GM12878 (cell line): ENCODE measurements around the gene ZC3H7B. TPM values are rescaled to one million over a fixed set of nuclear protein-coding genes. Genes with fewer than 3 reads are reported as not detected.

Source experiments
- ATAC-seq: fragments of 200-7000 bp; cut with Tn5 transposase; 3 replicates; pipeline ENCODE4 v1.9.1; 2020; ENCODE audit warnings: mild to moderate bottlenecking, moderate library complexity
- BruUV-seq: library from RNA; stranded (reverse); fragments of 400-500 nt; replicated peaks from 2 replicates; lab custom pipeline; 2021; lab: Mats Ljungman, UMichigan
- CTCF ChIA-PET: fragments of 300-600 bp; sonication (Branson Sonifier 250); formaldehyde crosslinking; extraction: SDS; loops from one replicate; lab custom pipeline; 2021; ENCODE audit warnings: inconsistent platforms; lab: Yijun Ruan, JAX
- POLR2A ChIA-PET: fragments of 350-600 bp; formaldehyde crosslinking; extraction: SDS; loops from one replicate; lab custom pipeline; 2021; ENCODE audit warnings: inconsistent platforms; lab: Charles Lee
- RAD21 ChIA-PET: fragments of 300-600 bp; sonication (Branson Sonifier 250); formaldehyde crosslinking; loops from one replicate; lab custom pipeline; 2023; ENCODE audit warnings: antibody characterized with exemption; ENCODE audit not compliant: unreplicated experiment; lab: Charles Lee
- SMC1A ChIA-PET: fragments of 300-600 bp; sonication (Branson Sonifier 250); formaldehyde crosslinking; loops from one replicate; lab custom pipeline; 2023; ENCODE audit not compliant: unreplicated experiment, uncharacterized antibody; lab: Charles Lee
- DNase-seq: peaks from one replicate; pipeline ENCODE4 v3.0.0-alpha.2; 2011; ENCODE audit warnings: low read depth, low spot score
- FAIRE-seq: peaks from 3 replicates; lab custom pipeline; 2011; peaks lifted over from hg19 to GRCh38; lab: Jason Lieb, UNC
- H2AFZ ChIP-seq: 2 replicates; pipeline ENCODE4 v1.6.0; 2011; ENCODE audit warnings: low read depth, low read length, control low read depth; ENCODE audit not compliant: control insufficient read depth
- H3K27ac ChIP-seq: 2 replicates; pipeline ENCODE4 v1.5.1; 2011; ENCODE audit warnings: control low read depth; ENCODE audit not compliant: control insufficient read depth, insufficient read depth
- H3K27me3 ChIP-seq, 2 experiments: replicated peaks in 1 of 2; 2 replicates each; pipeline versions ENCODE4 v1.6.0 to v1.6.1; 2011; ENCODE audit warnings: low read length in 1 of 2; ENCODE audit not compliant: control insufficient read depth in 2 of 2, insufficient read depth in 2 of 2
- H3K36me3 ChIP-seq, 2 experiments: 2 replicates each; pipeline ENCODE4 v1.5.1; 2011; ENCODE audit warnings: low read length in 1 of 2; ENCODE audit not compliant: control insufficient read depth in 2 of 2, insufficient read depth in 2 of 2
- H3K4me1 ChIP-seq: 2 replicates; pipeline ENCODE4 v1.6.1; 2011; ENCODE audit warnings: mild to moderate bottlenecking, low read length, moderate library complexity, mixed read lengths; ENCODE audit not compliant: control insufficient read depth, insufficient read depth
- H3K4me2 ChIP-seq: 2 replicates; pipeline ENCODE4 v1.6.0; 2011; ENCODE audit warnings: control low read depth; ENCODE audit not compliant: control insufficient read depth, insufficient read depth
- H3K4me3 ChIP-seq: fragments of 200-600 bp; sonication (generic); 2 replicates; pipeline ENCODE4 v1.5.1; 2016
- H3K79me2 ChIP-seq: 2 replicates; pipeline ENCODE4 v1.6.0; 2011; ENCODE audit warnings: low read length; ENCODE audit not compliant: control insufficient read depth, insufficient read depth
- H3K9ac ChIP-seq: 2 replicates; pipeline ENCODE4 v1.8.0; 2011; ENCODE audit warnings: low read length, control low read depth, mixed read lengths; ENCODE audit not compliant: control insufficient read depth, insufficient read depth
- H3K9me3 ChIP-seq: replicated peaks from 3 replicates; pipeline ENCODE4 v1.5.1; 2011; ENCODE audit warnings: mild to moderate bottlenecking, low read length; ENCODE audit not compliant: control insufficient read depth, insufficient read depth
- H4K20me1 ChIP-seq: 2 replicates; pipeline ENCODE4 v1.6.0; 2011; ENCODE audit not compliant: control insufficient read depth, insufficient read depth
- BCL11A ChIP-seq: IDR thresholded peaks from 2 replicates; pipeline ENCODE4 v1.6.1; 2011; ENCODE audit warnings: low read depth, low read length
- BMI1 ChIP-seq: fragments of 450-650 bp; IDR thresholded peaks from 2 replicates; pipeline ENCODE4 v1.6.1; 2016; ENCODE audit warnings: mild to moderate bottlenecking, moderate library complexity, borderline replicate concordance
- HDAC2 ChIP-seq: fragments of 200-600 bp; sonication (generic); IDR thresholded peaks from 2 replicates; pipeline ENCODE4 v1.6.1; 2017
- KLF5 ChIP-seq: fragments of 450-650 bp; IDR thresholded peaks from 2 replicates; pipeline ENCODE4 v1.6.1; 2014; ENCODE audit warnings: mild to moderate bottlenecking; ENCODE audit not compliant: partially characterized antibody
- MXI1 ChIP-seq: fragments of 150-350 bp; IDR thresholded peaks from 2 replicates; pipeline ENCODE4 v1.6.1; 2011; ENCODE audit warnings: low read depth, mild to moderate bottlenecking, inconsistent platforms, low read length, improper control_type of control experiment
- MYB ChIP-seq: fragments of 150-350 bp; IDR thresholded peaks from 2 replicates; pipeline ENCODE4 v1.6.1; 2014; ENCODE audit warnings: mild to moderate bottlenecking, low read depth, low read length, borderline replicate concordance
- NBN ChIP-seq: fragments of 450-650 bp; IDR thresholded peaks from 2 replicates; pipeline ENCODE4 v1.6.1; 2016
- NFIC ChIP-seq: IDR thresholded peaks from 2 replicates; pipeline ENCODE4 v1.6.1; 2012; ENCODE audit warnings: low read depth, mild to moderate bottlenecking, inconsistent platforms, low read length, moderate library complexity
- NFXL1 ChIP-seq: fragments of 450-650 bp; IDR thresholded peaks from 2 replicates; pipeline ENCODE4 v1.6.1; 2017; ENCODE audit warnings: antibody characterized with exemption, mild to moderate bottlenecking, borderline replicate concordance
- NR2C1 ChIP-seq: fragments of 450-650 bp; IDR thresholded peaks from 2 replicates; pipeline ENCODE4 v1.6.1; 2017; ENCODE audit warnings: antibody characterized with exemption, mild to moderate bottlenecking, moderate library complexity
- NR2C2 ChIP-seq: IDR thresholded peaks from 2 replicates; pipeline ENCODE4 v1.6.1; 2011; ENCODE audit warnings: borderline replicate concordance, low read depth; ENCODE audit not compliant: control insufficient read depth, insufficient read length
- PBX3 ChIP-seq: IDR thresholded peaks from 2 replicates; pipeline ENCODE4 v1.6.1; 2011; ENCODE audit warnings: mild to moderate bottlenecking, low read depth, low read length, moderate library complexity; ENCODE audit not compliant: insufficient replicate concordance
- RAD51 ChIP-seq: fragments of 450-650 bp; IDR thresholded peaks from 2 replicates; pipeline ENCODE4 v1.6.1; 2016; ENCODE audit warnings: moderate library complexity, mild to moderate bottlenecking, inconsistent platforms
- SUPT20H ChIP-seq: IDR thresholded peaks from 2 replicates; pipeline ENCODE4 v1.6.1; 2011; ENCODE audit warnings: low read depth, mild to moderate bottlenecking, low read length, moderate library complexity, borderline replicate concordance; ENCODE audit not compliant: control insufficient read depth
- TCF12 ChIP-seq: IDR thresholded peaks from 2 replicates; pipeline ENCODE4 v1.6.1; 2011; ENCODE audit warnings: low read depth, mild to moderate bottlenecking, low read length
- ZNF207 ChIP-seq: fragments of 450-650 bp; IDR thresholded peaks from 2 replicates; pipeline ENCODE4 v1.6.1; 2014; ENCODE audit warnings: antibody characterized with exemption, mild to moderate bottlenecking, borderline replicate concordance
- ZZZ3 ChIP-seq: IDR thresholded peaks from 2 replicates; pipeline ENCODE4 v1.6.1; 2011; ENCODE audit warnings: low read depth; ENCODE audit not compliant: control insufficient read depth, insufficient read length
- WGBS: methylation state at CpG from one replicate; pipeline ENCODE4 v1.1.6; 2016; ENCODE audit warnings: low lambda C conversion rate; ENCODE audit not compliant: insufficient replicate concordance, insufficient coverage; ENCODE audit errors: missing lambda C conversion rate; 5-methylcytosine and 5-hydroxymethylcytosine counted together
- in situ Hi-C: fragments of 300-500 bp; cut with MboI; formaldehyde crosslinking; loops from 9 replicates; pipeline ENCODE4 v1.14.3; 2018; ENCODE audit warnings: mixed read lengths
- intact Hi-C: fragments of 100-400 bp; cut with micrococcal nuclease; formaldehyde crosslinking; loops from one replicate; pipeline ENCODE4 v1.14.2; 2022; ENCODE audit not compliant: unreplicated experiment
- polyA plus RNA-seq, 11 experiments: library from polyadenylated mRNA; depleted of rRNA in 4 of 11; unstranded in 6 of 11; stranded (reverse) in 5 of 11; fragments of >200 nt; fragmentation: Nextera tagmentation in 4 of 11; fragmentation: Illumina TruSeq in 1 of 11; extraction: Ambion mirVana in 4 of 11; extraction: Trizol in 1 of 11; gene quantifications; 1 replicate in 1 of 11; 2 replicates in 10 of 11; pipeline versions ENCODE4 v1.2.1 to v1.2.3, GENCODE V29; 2011 to 2016; ENCODE audit warnings: inconsistent platforms in 2 of 11, missing spikeins in 2 of 11, low read depth in 1 of 11
- total RNA-seq, 4 experiments: library from RNA; depleted of rRNA in 3 of 4; stranded (reverse); fragments of >200 nt in 3 of 4; fragmentation: Illumina TruSeq in 1 of 4; extraction: Trizol in 1 of 4; gene quantifications; 2 replicates each; pipeline versions ENCODE4 v1.2.1 to v1.2.3, GENCODE V29; 2013 to 2021

ZC3H7B gene
- total and polyA plus RNA-seq, 10 of the 15 experiments (the other 5 are each of a cell fraction or from before 2014, with no cell fraction given): 0.26 to 52.3 (median 22.4) TPM

DNA sequence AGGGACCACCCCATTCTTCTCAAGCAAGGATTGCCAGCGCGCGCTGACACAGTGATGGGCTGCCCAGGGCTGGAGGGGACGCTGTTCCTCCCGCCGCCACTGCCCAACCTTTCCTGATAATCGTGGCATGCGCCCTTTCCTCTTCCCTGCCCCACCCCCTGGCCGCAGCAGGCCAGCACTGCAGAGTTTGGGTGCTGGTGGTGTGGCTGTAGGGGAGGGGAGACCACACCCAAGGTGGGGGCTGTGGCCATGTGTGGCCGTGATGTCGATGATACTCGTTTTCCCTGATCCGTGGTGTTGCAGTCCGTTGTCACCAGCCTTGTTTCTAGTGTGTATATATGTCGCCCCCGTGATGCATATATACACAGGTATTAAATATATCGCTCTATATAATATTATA lies 57.6 kb downstream of the ZC3H7B start:
- Histone ChIP-seq H3K79me2 (no peaks in the 10 kb centered on the region), H3K4me1 (no peaks in the 10 kb centered on the region), H4K20me1 (no peaks in the 10 kb centered on the region), H3K27ac (no peak overlapping the region), H3K9ac (no peak overlapping the region), H3K27me3 (no peaks in the 10 kb centered on the region), H3K4me2 (no peak overlapping the region), H3K9me3 (no peaks in the 10 kb centered on the region), H2AFZ (no peak overlapping the region), H3K36me3 (peaks cover 0 to 22% of the 10 kb centered on the region in 2 experiments; a peak in 2 of 4 replicates), H3K4me3 (no peak overlapping the region)
- BruUV-seq: no TSS peak
- ChIA-PET SMC1A (no interaction called here), CTCF (no interaction called here), POLR2A (no interaction called here), RAD21 (no interaction called here)
- no peak for DNase-seq
- in situ Hi-C loops: no loop called here
- intact Hi-C loops: no loop called here
- ATAC-seq: no peak
- 98% methylated on average over 17 of the region's 17 CpGs for WGBS
- FAIRE-seq: no peak
- TF ChIP-seq NR2C2 (no peak), NFIC (no peak), BCL11A (no peak), NFXL1 (no peak), PBX3 (no peak)
- TF ChIP-seq, all 136 proteins: peak for 0

GRCh38 chr22:41359376-41359775 lies 58.1 kb downstream of the ZC3H7B start:
- Histone ChIP-seq H3K79me2 (no peaks in the 10 kb centered on the region), H2AFZ (no peak overlapping the region), H3K27me3 (no peaks in the 10 kb centered on the region), H3K36me3 (peaks cover 0 to 21% of the 10 kb centered on the region in 2 experiments; a peak in 2 of 4 replicates), H3K9ac (no peak overlapping the region), H3K4me3 (no peak overlapping the region), H4K20me1 (no peaks in the 10 kb centered on the region), H3K4me2 (no peak overlapping the region), H3K4me1 (no peaks in the 10 kb centered on the region), H3K9me3 (no peaks in the 10 kb centered on the region), H3K27ac (no peak overlapping the region)
- intact Hi-C loops: no loop called here
- RAD21 ChIA-PET: no interaction called here
- DNase-seq (no peak), ATAC-seq (no peak), FAIRE-seq (no peak)
- POLR2A ChIA-PET: no interaction called here
- 95% methylated on average over 4 of the region's 4 CpGs for WGBS
- in situ Hi-C loops: no loop called here
- SMC1A ChIA-PET: no interaction called here
- CTCF ChIA-PET: no interaction called here
- TSS peak; percentile 77 for BruUV-seq
- no peak for TF ChIP-seq NBN
- TF ChIP-seq TCF12: no peak
- TF ChIP-seq MYB: no peak
- TF ChIP-seq ZNF207: no peak
- TF ChIP-seq RAD51: no peak
- TF ChIP-seq NR2C1: no peak
- no peak for TF ChIP-seq NFIC
- TF ChIP-seq SUPT20H: no peak
- no peak for TF ChIP-seq ZZZ3
- no peak for TF ChIP-seq MXI1
- TF ChIP-seq BMI1: no peak
- TF ChIP-seq HDAC2: no peak
- TF ChIP-seq KLF5: no peak
